ENCODE measurements around the gene CMBL. TPM values are rescaled to one million over a fixed set of nuclear protein-coding genes. Genes with fewer than 3 reads are reported as not detected.

Gene CMBL
- total and polyA plus RNA-seq, 10 donors, result 1.3 to 11.2 (median 4.1) TPM

- TF ChIP-seq, protein P1, sequence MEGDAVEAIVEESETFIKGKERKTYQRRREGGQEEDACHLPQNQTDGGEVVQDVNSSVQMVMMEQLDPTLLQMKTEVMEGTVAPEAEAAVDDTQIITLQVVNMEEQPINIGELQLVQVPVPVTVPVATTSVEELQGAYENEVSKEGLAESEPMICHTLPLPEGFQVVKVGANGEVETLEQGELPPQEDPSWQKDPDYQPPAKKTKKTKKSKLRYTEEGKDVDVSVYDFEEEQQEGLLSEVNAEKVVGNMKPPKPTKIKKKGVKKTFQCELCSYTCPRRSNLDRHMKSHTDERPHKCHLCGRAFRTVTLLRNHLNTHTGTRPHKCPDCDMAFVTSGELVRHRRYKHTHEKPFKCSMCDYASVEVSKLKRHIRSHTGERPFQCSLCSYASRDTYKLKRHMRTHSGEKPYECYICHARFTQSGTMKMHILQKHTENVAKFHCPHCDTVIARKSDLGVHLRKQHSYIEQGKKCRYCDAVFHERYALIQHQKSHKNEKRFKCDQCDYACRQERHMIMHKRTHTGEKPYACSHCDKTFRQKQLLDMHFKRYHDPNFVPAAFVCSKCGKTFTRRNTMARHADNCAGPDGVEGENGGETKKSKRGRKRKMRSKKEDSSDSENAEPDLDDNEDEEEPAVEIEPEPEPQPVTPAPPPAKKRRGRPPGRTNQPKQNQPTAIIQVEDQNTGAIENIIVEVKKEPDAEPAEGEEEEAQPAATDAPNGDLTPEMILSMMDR (IDR thresholded peaks at IDR 0.05 in 8 of 11, conservative IDR thresholded peaks at IDR 0.05 in 3 of 11), result no peak
- TF ChIP-seq POLR2A (IDR thresholded peaks at IDR 0.05) (no peak), POLR2AphosphoS5 (IDR thresholded peaks at IDR 0.05) (no peak)
- DNase-seq, result no peak
- intact Hi-C loops (cut with DNase I; ENCODE audit: low total_unique reads), result no loop called here
- H3K9me3 ChIP-seq, result no peaks in the 10 kb centered on the region
- H3K36me3 ChIP-seq, result no peaks in the 10 kb centered on the region
- 94 to 100% (median 95%) methylated on average over 4 of the region's 4 CpGs for WGBS, 5 donors
- no peak overlapping the region for H3K27ac ChIP-seq
- H3K27me3 ChIP-seq (replicated peaks in 1 of 7), result peaks cover 0 to 29% (median 19%) of the 10 kb centered on the region in 7 donors
- H3K4me1 ChIP-seq, result peaks cover 3 to 19% (median 17%) of the 10 kb centered on the region in 6 donors
- H3K4me3 ChIP-seq, result no peak overlapping the region
Measured at GRCh38 chr5:10337107-10337506, 29.4 kb upstream of the CMBL start.

DNA sequence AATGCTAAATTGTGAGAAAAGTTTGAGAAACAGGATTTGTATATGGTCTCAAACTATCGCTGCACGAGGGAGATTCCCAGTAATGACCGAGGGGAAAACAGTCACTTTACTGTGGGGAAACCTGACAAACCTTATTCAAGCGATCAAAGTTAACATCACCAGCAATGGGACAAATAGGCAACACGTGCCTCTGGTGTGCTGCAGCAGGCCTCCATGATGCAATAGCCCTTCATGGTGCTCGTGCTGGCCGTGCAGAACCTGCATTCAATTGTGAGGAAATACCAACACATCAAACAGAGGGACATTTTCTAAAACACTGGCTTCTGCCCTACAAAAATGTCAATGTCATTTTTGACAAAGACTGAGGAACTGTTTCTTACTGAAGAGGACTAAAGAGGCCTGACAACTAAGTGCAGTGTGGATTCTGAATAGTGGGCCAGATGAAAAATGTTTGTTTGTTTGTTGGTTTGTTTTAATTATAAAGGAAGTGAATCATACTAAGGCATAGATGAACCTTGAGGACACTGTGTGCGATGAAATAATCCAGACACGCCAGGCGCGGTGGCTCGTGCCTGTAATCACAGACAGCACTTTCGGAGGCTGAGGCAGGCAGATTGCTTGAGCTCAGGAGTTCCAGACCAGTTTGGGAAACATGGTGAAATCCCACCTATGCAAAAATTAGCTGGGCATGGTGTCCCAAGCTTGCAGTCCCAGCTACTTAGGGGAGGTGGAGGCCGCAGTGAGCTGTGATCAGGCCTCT, 28.2 kb upstream of the CMBL start:
- Histone ChIP-seq H3K27ac (no peak overlapping the region), H3K27me3 (replicated peaks in 1 of 7) (peaks cover 0 to 30% (median 19%) of the 10 kb centered on the region in 7 donors), H3K9me3 (no peaks in the 10 kb centered on the region), H3K4me1 (peaks cover 3 to 19% (median 17%) of the 10 kb centered on the region in 6 donors), H3K4me3 (no peak overlapping the region), H3K36me3 (no peaks in the 10 kb centered on the region)
- TF ChIP-seq POLR2A (IDR thresholded peaks at IDR 0.05), result no peak
- TF ChIP-seq, protein P1 (IDR thresholded peaks at IDR 0.05 in 8 of 11, conservative IDR thresholded peaks at IDR 0.05 in 3 of 11), result no peak
- no peak for TF ChIP-seq POLR2AphosphoS5 (IDR thresholded peaks at IDR 0.05)
- intact Hi-C loops (cut with DNase I; ENCODE audit: low total_unique reads), result no loop called here
- no peak for DNase-seq
- WGBS, 5 donors, result 87 to 96% (median 90%) methylated on average over 14 of the region's 14 CpGs

DNA sequence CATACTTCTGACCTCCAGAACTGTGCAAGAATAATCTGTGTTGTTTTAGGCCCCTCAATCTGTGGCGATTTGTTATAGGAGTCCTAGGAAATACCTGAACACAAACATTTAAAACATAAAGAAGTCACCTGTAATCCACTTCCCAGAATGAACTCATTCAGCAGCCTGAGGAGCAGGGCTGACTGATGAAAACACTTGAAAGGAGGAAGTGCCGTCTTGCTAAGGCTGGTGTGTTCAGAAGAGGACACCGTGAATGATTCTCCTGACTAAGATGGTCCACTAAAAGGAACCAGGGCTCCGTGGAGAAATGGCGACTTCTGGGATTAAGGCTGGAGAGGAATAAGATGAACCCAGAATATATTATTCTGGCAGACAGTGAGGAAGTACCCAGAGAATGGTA, 27.1 kb upstream of the CMBL start:
- WGBS, 5 donors, result 45 to 60% (median 57%) methylated on average over 5 of the region's 5 CpGs
- Histone ChIP-seq H3K27me3 (replicated peaks in 1 of 7) (peaks cover 0 to 30% (median 19%) of the 10 kb centered on the region in 7 donors), H3K4me1 (peaks cover 3 to 20% (median 18%) of the 10 kb centered on the region in 6 donors), H3K36me3 (no peaks in the 10 kb centered on the region), H3K9me3 (no peaks in the 10 kb centered on the region), H3K4me3 (no peak overlapping the region), H3K27ac (no peak overlapping the region)
- no peak for TF ChIP-seq POLR2AphosphoS5 (IDR thresholded peaks at IDR 0.05)
- no peak for TF ChIP-seq POLR2A (IDR thresholded peaks at IDR 0.05)
- TF ChIP-seq, protein P1 (IDR thresholded peaks at IDR 0.05 in 8 of 11, conservative IDR thresholded peaks at IDR 0.05 in 3 of 11), result no peak
- intact Hi-C loops (cut with DNase I; ENCODE audit: low total_unique reads), result no loop called here
- DNase-seq, result no peak

GRCh38 chr5:10333154-10334006, 25.7 kb upstream of the CMBL start:
- no peak for TF ChIP-seq POLR2A (IDR thresholded peaks at IDR 0.05)
- TF ChIP-seq, protein P1 (IDR thresholded peaks at IDR 0.05 in 8 of 11, conservative IDR thresholded peaks at IDR 0.05 in 3 of 11), result peak in 4 of 11 experiments; percentile 17 to 32 (median 22)
- peak in 2 of 3 donors; percentile 25 to 49 for TF ChIP-seq POLR2AphosphoS5 (IDR thresholded peaks at IDR 0.05)
- Histone ChIP-seq H3K9me3 (no peaks in the 10 kb centered on the region), H3K36me3 (no peaks in the 10 kb centered on the region), H3K27ac (no peak overlapping the region), H3K4me3 (peak overlapping the region; percentile 40 to 77 (median 49)), H3K4me1 (peaks cover 3 to 20% (median 18%) of the 10 kb centered on the region in 6 donors), H3K27me3 (replicated peaks in 1 of 7) (peaks cover 0 to 30% (median 19%) of the 10 kb centered on the region in 7 donors)
- intact Hi-C loops (cut with DNase I; ENCODE audit: low total_unique reads), result no loop called here
- DNase-seq, result peak; percentile 86
- 2 to 5% (median 4%) methylated on average over 52 to 81 of the region's 81 CpGs for WGBS, 5 donors

All from spleen (tissue), 11 donors.